ENCODE measurements around the gene TMEM187. TPM values are rescaled to one million over a fixed set of nuclear protein-coding genes. Genes with fewer than 3 reads are reported as not detected.
A peak's percentile ranks its signal among the peaks of the same experiment; 100 is the strongest.

Gene TMEM187
- total and polyA plus RNA-seq, 2 donors (not counting 3 experiments of a cell fraction or from before 2014, with no cell fraction given) = 2.6 to 15.7 TPM

DNA sequence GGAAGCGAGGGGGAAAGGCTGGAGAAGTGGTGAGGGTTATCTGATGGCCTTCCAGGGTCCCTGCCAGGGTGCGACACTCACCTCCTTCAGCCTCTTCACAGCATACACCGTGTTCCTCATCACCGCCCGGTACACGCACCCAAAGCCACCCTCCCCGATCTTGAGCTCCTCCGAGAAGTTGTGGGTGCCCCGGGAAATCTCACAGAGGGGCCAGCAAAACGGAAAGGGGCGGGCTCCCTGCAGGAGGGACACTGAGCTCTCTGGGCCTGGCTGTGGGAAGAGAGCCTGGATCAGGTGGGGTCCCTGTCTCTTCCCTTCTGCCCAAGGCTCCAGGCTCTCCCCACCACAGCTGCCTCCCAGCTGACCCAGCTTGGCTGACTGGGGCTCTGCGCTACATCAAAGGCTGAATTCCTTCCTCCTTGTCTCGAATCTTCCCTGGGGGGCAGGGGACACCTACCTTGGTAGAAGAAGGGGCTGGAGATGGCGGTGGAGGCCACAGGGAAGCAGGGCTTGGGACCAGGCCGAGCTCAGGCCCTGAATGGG is 46.0 kb downstream of the TMEM187 start:
- H3K4me1 ChIP-seq (ENCODE audit: control insufficient read depth, extremely low read depth, insufficient read depth, low read length) = peaks cover 27% of the 10 kb centered on the region
- TF ChIP-seq, protein P1, sequence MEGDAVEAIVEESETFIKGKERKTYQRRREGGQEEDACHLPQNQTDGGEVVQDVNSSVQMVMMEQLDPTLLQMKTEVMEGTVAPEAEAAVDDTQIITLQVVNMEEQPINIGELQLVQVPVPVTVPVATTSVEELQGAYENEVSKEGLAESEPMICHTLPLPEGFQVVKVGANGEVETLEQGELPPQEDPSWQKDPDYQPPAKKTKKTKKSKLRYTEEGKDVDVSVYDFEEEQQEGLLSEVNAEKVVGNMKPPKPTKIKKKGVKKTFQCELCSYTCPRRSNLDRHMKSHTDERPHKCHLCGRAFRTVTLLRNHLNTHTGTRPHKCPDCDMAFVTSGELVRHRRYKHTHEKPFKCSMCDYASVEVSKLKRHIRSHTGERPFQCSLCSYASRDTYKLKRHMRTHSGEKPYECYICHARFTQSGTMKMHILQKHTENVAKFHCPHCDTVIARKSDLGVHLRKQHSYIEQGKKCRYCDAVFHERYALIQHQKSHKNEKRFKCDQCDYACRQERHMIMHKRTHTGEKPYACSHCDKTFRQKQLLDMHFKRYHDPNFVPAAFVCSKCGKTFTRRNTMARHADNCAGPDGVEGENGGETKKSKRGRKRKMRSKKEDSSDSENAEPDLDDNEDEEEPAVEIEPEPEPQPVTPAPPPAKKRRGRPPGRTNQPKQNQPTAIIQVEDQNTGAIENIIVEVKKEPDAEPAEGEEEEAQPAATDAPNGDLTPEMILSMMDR (IDR thresholded peaks at IDR 0.05; ENCODE audit: extremely low read depth in 1 of 2, insufficient read depth in 1 of 2, low read depth in 1 of 2, low read length in 2 of 2) = no peak
- TF ChIP-seq POLR2AphosphoS5 (IDR thresholded peaks at IDR 0.05; ENCODE audit: insufficient read depth, low read depth, low read length) (no peak), GATA2 (IDR thresholded peaks at IDR 0.05; ENCODE audit: insufficient read depth, insufficient read length, low read depth, low read length) (no peak), JUN (IDR thresholded peaks at IDR 0.05; ENCODE audit: borderline replicate concordance, insufficient read depth, insufficient read length, low read depth) (no peak), EZH2 (IDR thresholded peaks at IDR 0.05; ENCODE audit: borderline replicate concordance, low read depth, low read length, severe bottlenecking) (no peak), POLR2A (IDR thresholded peaks at IDR 0.05; ENCODE audit: low read depth, low read length) (no peak), FOS (IDR thresholded peaks at IDR 0.05; ENCODE audit: borderline replicate concordance, insufficient read depth, low read length) (no peak), MYC (IDR thresholded peaks at IDR 0.05; ENCODE audit: low read depth, low read length) (no peak)
- TF ChIP-seq, protein P2, sequence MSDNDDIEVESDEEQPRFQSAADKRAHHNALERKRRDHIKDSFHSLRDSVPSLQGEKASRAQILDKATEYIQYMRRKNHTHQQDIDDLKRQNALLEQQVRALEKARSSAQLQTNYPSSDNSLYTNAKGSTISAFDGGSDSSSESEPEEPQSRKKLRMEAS (IDR thresholded peaks at IDR 0.05; ENCODE audit: insufficient read depth, insufficient read length) = no peak
- H3K4me3 ChIP-seq (replicated peaks in 1 of 3; ENCODE audit: insufficient read depth in 1 of 3, low read depth in 1 of 3, low read length in 3 of 3) = peak overlapping the region; percentile 44 to 69 (median 59)
- POLR2A ChIA-PET = no interaction called here
- H3K4me2 ChIP-seq (ENCODE audit: insufficient read depth, low read length) = peak overlapping the region; percentile 82
- no peaks in the 10 kb centered on the region for H3K27me3 ChIP-seq (ENCODE audit: control insufficient read depth in 2 of 2, insufficient read depth in 2 of 2, low read length in 2 of 2)
- H4K20me1 ChIP-seq (replicated peaks; ENCODE audit: control insufficient read depth, extremely low read depth, insufficient read depth, low read length) = no peaks in the 10 kb centered on the region
- dilution Hi-C loops (cut with MboI; ENCODE audit: extremely low pct_ligation_motif_present, low sequenced_read_pairs) = no loop called here
- no peaks in the 10 kb centered on the region for H3K9me1 ChIP-seq (replicated peaks; ENCODE audit: control insufficient read depth, extremely low read depth, insufficient read depth, low read length)
- H3K36me3 ChIP-seq (ENCODE audit: control insufficient read depth in 2 of 2, extremely low read depth in 1 of 2, insufficient read depth in 2 of 2, low read length in 2 of 2) = peaks cover 0 to 17% of the 10 kb centered on the region in 2 experiments
- no peak for DNase-seq (ENCODE audit: low read depth, low spot score)
- H3K27ac ChIP-seq (ENCODE audit: insufficient read depth, low read depth, low read length) = peak overlapping the region; percentile 75
- intact Hi-C loops (cut with micrococcal nuclease) = loop anchor here (1.0 kb wide), 1 partner anchor 46 kb away; the partner anchor contains the start of gene TMEM187
- peak overlapping the region; percentile 82 for H3K9ac ChIP-seq (replicated peaks; ENCODE audit: extremely low read depth, insufficient read depth, low read length)
- no TSS peak for BruUV-seq (replicated peaks)
- H3K9me3 ChIP-seq (replicated peaks; ENCODE audit: control insufficient read depth, insufficient read depth, low read length) = no peaks in the 10 kb centered on the region
- CTCF ChIA-PET = interaction anchor here (1.5 to 3.5 kb wide), 2 partner anchors 9 to 28 kb away, joined by 3 to 14 read pairs; no protein-coding TSS in a partner anchor
- FAIRE-seq = peak; percentile 71
- peaks cover 28% of the 10 kb centered on the region for H3K79me2 ChIP-seq (ENCODE audit: control insufficient read depth, insufficient read depth, low read length)
- H2AFZ ChIP-seq (ENCODE audit: low read depth, low read length) = no peak overlapping the region

Measured in endothelial cell of umbilical vein (primary cell).